Measurements from ENCODE around the gene UBE3D. TPM values are rescaled to one million over a fixed set of nuclear protein-coding genes. Genes with fewer than 3 reads are reported as not detected.

UBE3D gene
- total RNA-seq, 1 experiment from 2014 or later: 14.0 TPM

GRCh38 chr6:83073615-83074014 lies 8.0 kb upstream of the UBE3D start:
- Mint-ChIP-seq H3K27me3 (ENCODE audit: low read depth) (no peaks in the 10 kb centered on the region), H3K4me3 (no peak overlapping the region), H3K27ac (no peak overlapping the region; the same call in 1 of the 2 replicates), H3K4me1 (peaks cover 43% of the 10 kb centered on the region), H3K36me3 (peaks cover 14% of the 10 kb centered on the region), H3K9me3 (peaks cover 7% of the 10 kb centered on the region; the same call in 1 of the 2 replicates)
- TF ChIP-seq TEAD4 (CRISPR knock-in tag; IDR thresholded peaks at IDR 0.05): no peak
- no peak for TF ChIP-seq ATF3 (CRISPR knock-in tag; conservative IDR thresholded peaks at IDR 0.05)
- DNase-seq (ENCODE audit: low spot score) (no peak), ATAC-seq (no peak)
- ChIA-PET POLR2A (no interaction called here), CTCF (interaction anchor here (1.3 kb wide), 1 partner anchor 8 kb away, joined by 6 read pairs; the partner anchor contains the start of gene UBE3D)

- ChIA-PET POLR2A (no interaction called here), CTCF (no interaction called here)
- Mint-ChIP-seq H3K9me3 (peaks cover 7% of the 10 kb centered on the region; the same call in 1 of the 2 replicates), H3K4me1 (peaks cover 43% of the 10 kb centered on the region), H3K36me3 (peaks cover 14% of the 10 kb centered on the region), H3K27me3 (ENCODE audit: low read depth) (no peaks in the 10 kb centered on the region), H3K27ac (no peak overlapping the region), H3K4me3 (no peak overlapping the region)
- DNase-seq (ENCODE audit: low spot score) (no peak), ATAC-seq (no peak)
- TF ChIP-seq SP1 (CRISPR knock-in tag; conservative IDR thresholded peaks at IDR 0.05) (no peak), HMGA2 (CRISPR knock-in tag; IDR thresholded peaks at IDR 0.05) (no peak), JAZF1 (CRISPR knock-in tag; IDR thresholded peaks at IDR 0.05) (no peak), ATF1 (CRISPR knock-in tag; IDR thresholded peaks at IDR 0.05) (no peak), CTCF (IDR thresholded peaks at IDR 0.05) (no peak), IRF2 (CRISPR knock-in tag; IDR thresholded peaks at IDR 0.05; ENCODE audit: borderline replicate concordance, low read depth) (no peak), OVOL2 (CRISPR knock-in tag; IDR thresholded peaks at IDR 0.05; ENCODE audit: borderline replicate concordance) (no peak), ZNF416 (CRISPR knock-in tag; IDR thresholded peaks at IDR 0.05) (no peak), NR2C2 (CRISPR knock-in tag; IDR thresholded peaks at IDR 0.05) (no peak), RORB (CRISPR knock-in tag; IDR thresholded peaks at IDR 0.05) (no peak), IRF1 (CRISPR knock-in tag; IDR thresholded peaks at IDR 0.05) (no peak)
Measured at GRCh38 chr6:83072726-83073125, 7.1 kb upstream of the UBE3D start.

GRCh38 chr6:83071707-83072106 lies 6.1 kb upstream of the UBE3D start:
- peaks cover 3% of the 10 kb centered on the region; the same call in 1 of the 2 replicates for H3K9me3 Mint-ChIP-seq
- H3K4me3 Mint-ChIP-seq: no peak overlapping the region
- ATAC-seq (no peak), DNase-seq (ENCODE audit: low spot score) (no peak)
- ChIA-PET POLR2A (no interaction called here), CTCF (interaction anchor here (0.9 kb wide), 1 partner anchor 148 kb away, joined by 3 read pairs; no protein-coding TSS in a partner anchor)
- H3K4me1 Mint-ChIP-seq: peaks cover 43% of the 10 kb centered on the region
- no peaks in the 10 kb centered on the region for H3K27me3 Mint-ChIP-seq (ENCODE audit: low read depth)
- H3K36me3 Mint-ChIP-seq: peaks cover 11% of the 10 kb centered on the region
- peak overlapping the region; percentile 23; the same call in 1 of the 2 replicates for H3K27ac Mint-ChIP-seq
- TF ChIP-seq PRRX2 (CRISPR knock-in tag; IDR thresholded peaks at IDR 0.05): no peak
- no peak for TF ChIP-seq GRHL2 (CRISPR knock-in tag; IDR thresholded peaks at IDR 0.05; ENCODE audit: insufficient replicate concordance, severe bottlenecking)
- no peak for TF ChIP-seq ZNF423 (CRISPR knock-in tag; IDR thresholded peaks at IDR 0.05)
- no peak for TF ChIP-seq ARID4B (CRISPR knock-in tag; IDR thresholded peaks at IDR 0.05; ENCODE audit: borderline replicate concordance)
- no peak for TF ChIP-seq ELF4 (CRISPR knock-in tag; IDR thresholded peaks at IDR 0.05; ENCODE audit: low read depth)
- TF ChIP-seq ATF3 (CRISPR knock-in tag; conservative IDR thresholded peaks at IDR 0.05): no peak
- TF ChIP-seq AR (CRISPR knock-in tag; IDR thresholded peaks at IDR 0.05): no peak
- TF ChIP-seq IRF1 (CRISPR knock-in tag; IDR thresholded peaks at IDR 0.05): no peak
- no peak for TF ChIP-seq NR3C1 (CRISPR knock-in tag; conservative IDR thresholded peaks at IDR 0.05; ENCODE audit: low read depth)
- no peak for TF ChIP-seq EMX1 (CRISPR knock-in tag; IDR thresholded peaks at IDR 0.05)
- no peak for TF ChIP-seq NFYB (CRISPR knock-in tag; conservative IDR thresholded peaks at IDR 0.05; ENCODE audit: low read depth)
